GM18517 (cell line): Measurements from ENCODE around the gene GFAP.

ENCODE experiments used
- ATAC-seq: cut with Tn5 transposase; IDR thresholded peaks from one replicate; pipeline ENCODE4 v1.9.1; 2021; ENCODE audit warnings: mild to moderate bottlenecking, moderate library complexity; ENCODE audit not compliant: unreplicated experiment

The GFAP gene

DNA sequence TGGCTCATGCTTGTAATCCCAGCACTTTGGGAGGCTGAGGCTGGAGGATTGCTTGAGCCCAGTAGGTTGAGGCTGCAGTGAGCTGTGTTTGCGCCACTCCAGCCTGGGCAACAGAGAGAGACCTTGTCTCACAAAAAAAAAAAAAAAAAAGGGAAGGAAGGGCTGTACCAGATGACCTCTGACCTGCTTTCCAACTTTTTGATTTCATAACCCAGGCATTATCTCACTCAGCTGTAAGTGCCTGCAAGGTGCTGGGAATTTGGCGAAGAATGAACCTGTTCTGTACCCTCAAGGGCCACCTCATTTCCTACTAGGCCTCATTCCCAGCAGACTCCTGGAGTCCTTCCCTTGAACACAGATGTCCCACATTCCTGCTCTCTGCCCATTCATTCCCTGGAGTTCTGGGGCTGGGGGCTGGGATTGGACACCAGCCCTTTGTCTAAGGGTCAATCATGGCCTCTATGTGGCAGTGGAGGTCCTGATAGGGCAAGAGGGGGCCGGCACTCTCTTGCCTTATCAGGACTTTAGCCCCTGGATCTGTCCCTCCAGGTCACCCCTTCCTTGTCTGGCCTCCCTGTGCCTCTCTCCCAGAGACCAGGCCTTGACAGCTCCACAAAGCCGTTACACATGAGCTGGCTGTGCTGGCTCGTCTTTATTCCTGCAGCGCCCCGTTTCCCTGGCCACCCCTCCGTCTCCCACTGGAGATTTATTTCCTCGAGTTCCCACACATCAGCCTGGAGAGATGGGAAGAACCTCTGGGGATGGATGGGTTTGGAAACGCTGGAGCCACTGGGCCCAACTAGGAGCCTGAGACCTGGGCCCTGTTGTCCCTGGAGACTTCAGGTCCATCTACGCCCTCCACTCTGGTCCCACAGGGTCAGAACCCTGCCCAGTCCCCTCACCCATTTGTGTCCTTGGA lies 821 bp upstream of the GFAP start:
- no peak for ATAC-seq

DNA sequence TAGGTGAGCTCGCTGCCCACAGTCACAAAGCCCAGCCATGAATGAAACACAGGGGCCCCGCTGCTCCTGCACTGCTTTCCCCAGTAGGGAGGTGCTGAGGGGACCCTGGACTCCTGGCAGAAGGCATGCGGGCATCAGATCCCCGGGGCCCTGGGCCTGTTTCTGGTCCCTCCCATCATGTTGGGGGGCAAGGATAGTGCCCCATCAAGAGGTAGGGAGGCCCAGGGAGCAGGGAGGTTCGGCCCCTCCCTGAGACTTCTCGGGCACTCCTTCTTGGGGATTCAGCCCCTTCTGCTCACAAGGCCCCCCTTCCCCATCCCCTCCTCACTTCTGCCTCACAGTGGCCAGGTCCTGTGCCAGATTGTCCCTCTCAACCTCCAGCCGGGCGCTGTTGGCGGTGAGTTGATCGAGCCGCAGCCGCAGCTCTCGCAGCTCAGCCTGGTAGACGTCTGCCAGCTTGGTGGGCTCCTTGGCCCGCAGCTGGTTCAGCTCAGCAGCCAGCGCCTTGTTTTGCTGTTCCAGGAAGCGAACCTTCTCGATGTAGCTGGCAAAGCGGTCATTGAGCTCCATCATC lies 515 bp downstream of the GFAP start:
- no peak for ATAC-seq

DNA sequence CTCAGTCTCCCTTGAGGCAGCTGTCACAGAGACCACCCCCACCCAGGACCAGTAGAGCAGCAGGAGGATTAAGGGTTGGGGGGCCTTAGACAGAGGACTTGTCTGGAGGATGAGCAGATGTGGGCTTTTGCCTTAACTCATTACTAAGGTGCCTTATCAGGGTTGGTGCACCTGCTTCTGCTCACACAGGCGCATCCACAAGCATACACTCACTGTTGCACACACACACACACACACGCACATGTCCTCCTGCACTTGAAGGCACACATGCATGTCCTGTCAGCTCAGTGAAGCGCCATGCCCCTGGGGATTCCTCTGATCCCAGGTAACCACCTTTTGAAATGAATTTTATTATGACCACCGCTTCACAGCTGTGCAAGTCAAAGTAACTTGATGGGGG lies 1.2 kb downstream of the GFAP start:
- no peak for ATAC-seq

GRCh38 chr17:44913676-44914075 lies 1.6 kb downstream of the GFAP start:
- no peak for ATAC-seq

DNA sequence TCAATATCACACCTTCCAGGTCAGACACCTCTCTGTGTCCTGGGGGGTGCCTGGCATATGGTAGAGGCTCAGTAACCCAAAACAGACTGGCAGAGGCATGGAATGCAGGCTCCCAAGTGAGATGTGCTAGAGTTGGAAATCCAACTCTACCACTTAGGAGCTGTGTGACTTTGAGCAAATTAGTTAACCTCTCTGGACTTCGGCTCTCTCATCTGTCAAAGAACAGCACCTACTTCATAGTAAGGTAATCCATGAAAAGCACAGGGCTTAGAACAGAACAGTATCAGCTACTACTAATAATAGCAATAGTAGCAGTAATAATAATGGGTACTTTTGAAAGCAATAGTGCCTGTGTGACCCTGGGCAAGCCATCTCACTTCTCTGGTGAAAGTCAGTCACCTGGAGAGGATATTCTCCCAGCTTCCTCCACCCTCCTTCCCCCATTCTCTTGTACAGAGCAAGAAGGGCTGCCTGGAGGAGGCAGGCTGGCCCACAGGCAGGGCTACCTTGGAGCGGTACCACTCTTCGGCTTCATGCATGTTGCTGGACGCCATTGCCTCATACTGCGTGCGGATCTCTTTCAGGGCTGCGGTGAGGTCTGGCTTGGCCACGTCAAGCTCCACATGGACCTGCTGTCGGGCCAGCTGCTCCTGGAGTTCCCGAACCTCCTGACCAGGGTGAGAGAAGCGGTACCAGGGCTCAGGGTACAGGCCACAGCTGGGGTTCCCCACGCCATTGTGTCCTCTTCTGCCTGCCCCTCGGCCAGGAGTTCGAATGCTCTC lies 2.3 kb downstream of the GFAP start:
- ATAC-seq = no peak

- no peak for ATAC-seq
Measured at GRCh38 chr17:44911133-44912001, 3.9 kb downstream of the GFAP start.

GRCh38 chr17:44910231-44911106 lies 4.8 kb downstream of the GFAP start:
- no peak for ATAC-seq

- no peak for ATAC-seq
Measured at GRCh38 chr17:44909681-44910144, 5.6 kb downstream of the GFAP start.

- ATAC-seq = no peak
Measured at GRCh38 chr17:44908761-44909326, 6.5 kb downstream of the GFAP start.

GRCh38 chr17:44907729-44908470 lies 7.4 kb downstream of the GFAP start:
- ATAC-seq = no peak

DNA sequence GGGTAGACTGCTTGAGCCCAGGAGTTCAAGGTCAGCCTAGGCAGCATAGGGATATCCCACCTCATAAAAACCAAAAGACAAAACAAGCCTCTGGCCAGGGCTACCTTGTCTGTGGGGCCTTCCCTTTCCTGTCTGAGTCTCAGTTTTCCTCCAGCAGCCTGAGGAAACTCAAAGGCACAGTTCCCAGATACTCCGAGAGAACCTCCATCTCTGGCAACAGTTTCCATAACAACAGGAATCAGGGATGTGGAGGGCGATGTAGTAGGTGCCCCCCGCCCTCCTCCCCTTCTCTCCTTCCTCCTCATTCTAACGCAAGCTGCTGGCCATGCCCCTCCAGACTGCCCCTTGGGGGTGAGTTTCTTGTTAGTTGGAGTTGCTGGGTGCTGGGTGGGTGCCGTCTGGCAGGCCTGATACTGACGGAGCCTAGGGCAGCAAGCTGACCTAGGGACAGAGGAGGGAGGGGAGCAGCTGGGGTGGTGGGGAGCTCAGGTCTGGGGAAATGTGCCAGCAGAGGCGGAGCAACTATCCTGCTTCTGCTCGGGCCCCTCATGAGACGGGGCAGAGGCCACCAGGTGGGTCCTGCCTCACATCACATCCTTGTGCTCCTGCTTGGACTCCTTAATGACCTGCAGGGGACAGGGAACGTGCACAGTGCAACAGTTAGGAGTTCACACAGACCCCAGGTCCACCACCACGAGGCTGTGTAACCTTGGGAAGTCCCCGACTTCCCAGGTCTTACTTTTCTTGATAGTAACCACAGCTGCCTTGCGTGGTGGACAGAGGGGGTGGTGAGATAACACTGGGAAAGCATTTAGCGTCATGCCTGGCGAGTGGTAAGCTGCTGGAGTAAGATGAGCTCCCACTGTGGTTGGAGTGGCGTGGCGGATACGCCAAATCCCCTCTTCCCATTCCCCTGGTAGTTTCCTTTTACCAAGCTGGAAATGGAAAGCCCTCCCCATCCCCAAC lies 8.3 kb downstream of the GFAP start:
- no peak for ATAC-seq

GRCh38 chr17:44906010-44906646 lies 9.2 kb downstream of the GFAP start:
- ATAC-seq = no peak

DNA sequence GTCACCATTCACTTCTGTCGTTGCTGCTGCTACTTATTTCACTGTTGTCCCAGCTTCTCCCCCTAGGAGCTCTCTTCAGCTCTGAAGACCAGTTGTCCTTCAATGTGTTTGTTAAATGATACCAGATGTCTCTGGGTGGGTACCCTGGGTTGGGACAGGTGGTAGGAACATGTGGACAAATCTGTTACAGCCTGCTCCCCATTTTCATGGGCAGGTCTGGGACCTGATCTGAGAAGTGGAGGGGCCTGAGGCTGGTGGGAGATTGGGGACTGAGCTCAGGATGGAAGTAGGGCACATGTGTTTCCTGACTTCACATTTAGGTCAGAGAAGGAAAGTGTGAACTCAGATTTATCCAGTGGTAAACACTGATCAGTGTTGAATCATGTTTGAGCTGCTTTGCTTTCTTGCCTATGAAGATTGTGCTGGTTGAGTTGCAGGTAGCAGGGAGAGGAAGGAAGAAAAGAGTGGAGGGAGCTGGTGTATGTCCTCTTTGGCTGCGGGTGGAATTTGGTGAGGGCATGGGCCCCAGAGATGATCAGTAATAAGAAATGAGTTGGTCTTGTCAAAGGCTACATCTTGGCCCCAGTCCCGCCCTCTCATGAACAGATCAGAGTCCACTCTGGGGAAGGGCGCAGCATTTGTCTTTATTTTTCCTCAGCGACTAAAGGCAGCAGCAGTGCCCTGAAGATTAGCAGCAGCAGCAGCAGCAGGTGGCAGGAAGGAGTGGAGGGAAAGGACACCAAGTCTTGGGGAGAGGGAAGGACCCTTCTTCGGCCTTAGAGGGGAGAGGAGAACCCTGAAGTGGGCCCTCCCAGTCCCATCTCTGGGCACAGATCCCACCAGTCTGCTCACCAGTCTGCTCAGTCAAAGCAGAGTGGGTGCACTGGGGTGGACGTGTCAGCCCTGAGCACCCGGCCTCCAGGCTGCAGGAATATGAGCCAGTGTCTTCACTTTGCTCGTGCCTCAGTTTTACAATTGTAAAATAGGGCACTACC lies 10.0 kb downstream of the GFAP start:
- ATAC-seq = no peak

DNA sequence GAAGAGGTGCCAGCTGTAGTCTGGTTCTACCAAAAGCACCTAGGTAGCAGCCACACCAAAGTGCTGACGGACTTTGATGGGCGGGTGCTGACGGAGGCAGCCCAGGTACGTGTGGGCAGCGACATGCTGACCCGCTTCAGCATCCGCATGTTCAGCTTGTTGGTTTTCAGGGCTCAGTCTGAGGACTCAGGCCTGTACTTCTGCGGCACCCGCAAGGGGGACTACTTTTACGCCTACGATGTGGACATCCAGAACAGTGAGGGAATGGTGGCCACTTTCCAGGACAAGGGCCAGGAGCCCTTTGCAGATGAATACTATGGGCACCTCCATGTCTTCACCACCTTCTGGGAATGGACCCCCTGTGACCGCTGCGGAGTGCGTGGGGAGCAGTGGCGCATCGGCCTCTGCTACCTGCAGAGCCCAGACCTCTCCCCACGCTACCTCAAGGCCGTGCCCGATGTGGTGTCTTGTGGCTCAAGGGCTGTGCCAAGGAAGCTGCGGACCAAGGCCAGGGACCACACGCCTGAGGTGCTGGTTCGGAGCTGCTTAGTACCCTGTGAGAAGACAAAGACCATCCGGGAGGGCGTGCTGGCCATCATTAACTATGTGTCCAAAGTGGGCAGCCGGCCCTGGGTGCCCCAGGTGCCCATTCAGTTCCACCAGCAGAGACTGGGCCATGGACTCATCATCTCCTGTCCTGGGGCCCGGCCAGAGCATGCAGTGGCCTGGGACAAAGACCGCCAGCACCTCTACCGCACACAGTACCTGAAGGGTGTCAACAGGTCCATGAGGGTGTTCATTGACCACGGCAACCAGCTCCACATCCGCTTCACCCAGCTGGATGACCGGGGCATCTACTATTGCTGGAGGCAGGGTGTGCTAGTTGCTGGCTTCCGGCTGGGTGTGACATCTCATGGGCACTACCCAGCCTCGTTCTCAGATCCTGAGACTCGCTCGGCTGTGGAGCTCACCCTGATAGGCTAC lies 11.0 kb downstream of the GFAP start:
- no peak for ATAC-seq
